Stimulated activated CD4-positive, alpha-beta T cell treated with anti-CD3 and anti-CD28 coated beads, Interleukin-4, amount 100 ng/mL, for 48 hours (primary cell): ENCODE results near the gene PAGR1.
A peak's percentile ranks its signal among the peaks of the same experiment; 100 is the strongest.
"Not testable (repeated sequence)": the region's sequence is repeated elsewhere in the genome, so short reads cannot be mapped to it uniquely, and the experiment has no call there.

Experiments used
- DNase-seq, 2 donors: peaks; one replicate each; pipeline ENCODE4 v3.0.0-alpha.2; 2020; ENCODE audit warnings: low read depth in 2 of 2

PAGR1 gene

DNA sequence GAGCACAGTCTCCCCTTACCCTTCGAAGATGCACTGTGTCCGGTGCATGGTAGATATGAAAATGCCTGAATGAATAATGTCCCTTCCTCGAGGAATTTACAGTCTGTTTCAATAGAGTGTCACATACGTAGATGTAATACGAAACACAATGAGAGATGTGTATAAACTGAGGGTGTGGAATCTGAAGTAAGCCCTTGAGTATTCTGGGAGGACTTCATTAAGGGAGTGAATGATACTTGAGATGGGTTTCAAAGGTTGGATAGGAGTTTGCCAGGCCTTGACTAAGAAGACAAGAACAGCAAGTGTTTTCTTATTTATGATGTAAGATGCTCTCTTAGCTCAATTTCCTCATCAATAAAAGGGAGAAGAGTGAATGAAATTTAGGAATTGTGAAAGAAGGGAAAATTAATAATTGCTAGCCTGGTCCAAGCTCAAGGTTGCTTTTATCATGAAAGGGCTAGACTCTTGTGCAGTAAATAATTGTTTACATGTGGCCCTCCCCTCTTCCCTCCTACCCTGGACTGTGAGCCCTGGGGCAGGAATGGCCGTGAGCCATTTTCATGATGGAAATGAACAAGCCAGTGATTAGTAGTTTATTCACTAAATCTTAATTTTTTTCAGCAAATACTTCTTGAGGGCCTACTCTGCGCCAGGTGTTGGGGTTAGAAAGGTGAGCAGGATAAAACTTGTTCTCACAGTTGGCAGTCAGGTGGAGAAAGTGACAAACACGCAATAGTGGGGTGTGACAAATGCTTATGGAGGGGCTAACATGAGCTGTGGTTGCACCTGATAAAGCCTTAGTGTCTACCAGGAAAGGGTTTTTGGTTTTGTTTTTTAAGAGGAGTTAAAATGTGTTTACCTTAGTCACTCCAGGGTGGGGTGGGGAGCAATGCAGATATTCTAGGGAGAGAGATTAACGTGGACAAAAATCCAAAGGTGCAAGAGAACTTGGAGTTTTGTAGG lies 23.8 kb upstream of the PAGR1 start:
- DNase-seq, result no peak

GRCh38 chr16:29793153-29793552 lies 22.8 kb upstream of the PAGR1 start:
- not testable (repeated sequence) for DNase-seq

DNA sequence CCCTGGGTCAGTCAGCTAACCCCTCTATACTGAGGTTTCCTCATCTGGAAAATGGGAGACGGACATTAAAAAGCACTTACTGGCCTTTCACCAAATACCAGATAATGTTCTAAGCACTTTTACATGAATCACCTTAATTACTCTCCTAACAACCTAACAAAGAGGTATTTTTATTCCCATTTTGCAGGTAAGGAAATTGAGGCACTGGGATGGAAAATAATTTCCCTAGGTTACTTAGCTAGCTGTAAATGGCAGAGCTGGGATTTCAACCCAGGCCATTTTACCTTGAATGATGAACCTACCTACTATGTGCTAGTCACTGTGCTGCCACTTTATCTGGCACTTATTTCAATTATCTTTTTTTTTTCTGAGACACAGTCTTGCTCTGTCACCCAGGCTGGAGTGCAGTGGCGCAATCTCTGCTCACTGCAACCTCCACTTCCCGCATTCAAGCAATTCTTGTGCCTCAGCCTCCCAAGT lies 21.7 kb upstream of the PAGR1 start:
- no peak for DNase-seq

GRCh38 chr16:29802416-29802935 lies 13.5 kb upstream of the PAGR1 start:
- DNase-seq, result no peak

DNA sequence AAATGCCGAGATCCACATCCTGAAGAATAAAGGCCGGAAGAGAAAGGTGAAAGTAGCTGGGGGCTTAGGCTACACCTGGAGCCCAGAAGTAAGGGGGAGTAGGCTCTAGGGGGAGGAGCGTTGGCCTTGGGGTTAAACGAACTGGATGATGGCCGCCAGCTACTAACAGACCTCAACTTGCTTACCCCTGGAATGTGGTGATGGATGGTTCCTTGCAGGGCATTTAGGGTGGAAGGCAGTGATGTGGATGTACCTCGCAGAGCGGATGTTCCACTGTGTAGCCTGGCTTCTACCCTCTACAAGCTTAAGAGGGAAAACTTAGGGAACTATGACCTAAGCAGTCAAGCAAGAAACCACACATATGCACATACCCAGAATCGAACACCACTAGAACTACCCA lies 11.9 kb upstream of the PAGR1 start:
- no peak for DNase-seq

- no peak for DNase-seq
Observed at GRCh38 chr16:29804455-29805231, 11.3 kb upstream of the PAGR1 start.

DNA sequence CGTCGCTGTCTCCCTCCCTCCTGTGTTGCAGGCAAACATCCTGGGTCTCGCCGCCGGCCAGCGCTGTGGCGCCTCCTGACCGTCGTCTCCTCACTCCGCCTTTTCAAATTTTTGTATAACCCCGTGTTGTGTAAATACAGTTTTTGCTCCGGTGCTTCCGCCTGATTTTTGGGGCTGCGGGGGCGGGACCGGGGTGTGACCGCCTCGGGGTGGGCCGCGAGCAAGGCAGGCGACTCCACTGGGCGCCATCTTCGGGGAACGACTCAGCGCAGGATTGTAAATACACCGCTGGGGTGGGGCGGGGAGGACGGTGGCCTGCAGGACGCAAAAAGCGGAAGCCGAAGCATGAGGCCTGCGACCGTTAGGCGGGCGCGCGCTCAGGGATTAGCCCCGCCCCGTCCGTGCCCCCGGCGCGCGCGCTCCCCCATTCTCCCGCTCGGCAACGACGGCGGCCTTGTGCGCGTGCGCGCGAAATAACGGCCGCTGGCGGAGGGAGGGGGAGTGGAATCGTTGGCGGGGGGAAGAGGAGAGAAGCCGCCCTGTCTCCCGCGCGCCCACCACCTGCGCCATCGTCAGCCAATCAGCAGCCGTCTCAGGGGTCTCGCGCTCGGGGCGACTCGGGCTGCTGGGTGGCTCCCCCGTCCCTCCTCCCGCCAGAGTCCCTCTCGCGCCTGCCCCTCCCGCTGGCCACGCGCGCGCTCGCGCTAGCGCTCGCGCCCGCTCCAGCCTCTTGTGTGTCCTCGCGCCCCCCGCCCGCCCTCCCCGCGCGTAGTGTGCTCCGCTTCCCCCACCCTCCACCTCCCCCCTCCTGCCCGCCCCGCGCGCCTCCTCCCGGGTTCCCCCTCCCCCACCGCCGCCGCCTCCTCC lies 10.5 kb upstream of the PAGR1 start:
- peak; percentile 96 to 97 for DNase-seq

GRCh38 chr16:29806099-29806579 lies 9.8 kb upstream of the PAGR1 start, which contains the start of gene MAZ:
Gene MAZ, plus strand, starts transcription at chr16:29806529. Its CDS starts 173 bp downstream, at chr16:29806702.
- DNase-seq, result no peak

DNA sequence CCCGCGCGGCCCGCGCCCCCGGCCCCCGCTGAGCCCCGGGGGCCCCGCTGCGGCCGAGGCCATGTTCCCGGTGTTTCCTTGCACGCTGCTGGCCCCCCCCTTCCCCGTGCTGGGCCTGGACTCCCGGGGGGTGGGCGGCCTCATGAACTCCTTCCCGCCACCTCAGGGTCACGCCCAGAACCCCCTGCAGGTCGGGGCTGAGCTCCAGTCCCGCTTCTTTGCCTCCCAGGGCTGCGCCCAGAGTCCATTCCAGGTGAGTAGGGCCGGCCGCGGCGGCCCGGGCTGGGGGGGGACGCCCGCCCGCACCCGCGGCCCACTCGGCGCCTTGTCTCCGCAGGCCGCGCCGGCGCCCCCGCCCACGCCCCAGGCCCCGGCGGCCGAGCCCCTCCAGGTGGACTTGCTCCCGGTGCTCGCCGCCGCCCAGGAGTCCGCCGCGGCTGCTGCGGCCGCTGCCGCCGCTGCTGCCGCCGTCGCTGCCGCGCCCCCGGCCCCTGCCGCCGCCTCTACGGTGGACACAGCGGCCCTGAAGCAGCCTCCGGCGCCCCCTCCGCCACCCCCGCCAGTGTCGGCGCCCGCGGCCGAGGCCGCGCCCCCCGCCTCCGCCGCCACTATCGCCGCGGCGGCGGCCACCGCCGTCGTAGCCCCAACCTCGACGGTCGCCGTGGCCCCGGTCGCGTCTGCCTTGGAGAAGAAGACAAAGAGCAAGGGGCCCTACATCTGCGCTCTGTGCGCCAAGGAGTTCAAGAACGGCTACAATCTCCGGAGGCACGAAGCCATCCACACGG lies 9.1 kb upstream of the PAGR1 start:
- peak in 1 of 2 donors; percentile 65 for DNase-seq

DNA sequence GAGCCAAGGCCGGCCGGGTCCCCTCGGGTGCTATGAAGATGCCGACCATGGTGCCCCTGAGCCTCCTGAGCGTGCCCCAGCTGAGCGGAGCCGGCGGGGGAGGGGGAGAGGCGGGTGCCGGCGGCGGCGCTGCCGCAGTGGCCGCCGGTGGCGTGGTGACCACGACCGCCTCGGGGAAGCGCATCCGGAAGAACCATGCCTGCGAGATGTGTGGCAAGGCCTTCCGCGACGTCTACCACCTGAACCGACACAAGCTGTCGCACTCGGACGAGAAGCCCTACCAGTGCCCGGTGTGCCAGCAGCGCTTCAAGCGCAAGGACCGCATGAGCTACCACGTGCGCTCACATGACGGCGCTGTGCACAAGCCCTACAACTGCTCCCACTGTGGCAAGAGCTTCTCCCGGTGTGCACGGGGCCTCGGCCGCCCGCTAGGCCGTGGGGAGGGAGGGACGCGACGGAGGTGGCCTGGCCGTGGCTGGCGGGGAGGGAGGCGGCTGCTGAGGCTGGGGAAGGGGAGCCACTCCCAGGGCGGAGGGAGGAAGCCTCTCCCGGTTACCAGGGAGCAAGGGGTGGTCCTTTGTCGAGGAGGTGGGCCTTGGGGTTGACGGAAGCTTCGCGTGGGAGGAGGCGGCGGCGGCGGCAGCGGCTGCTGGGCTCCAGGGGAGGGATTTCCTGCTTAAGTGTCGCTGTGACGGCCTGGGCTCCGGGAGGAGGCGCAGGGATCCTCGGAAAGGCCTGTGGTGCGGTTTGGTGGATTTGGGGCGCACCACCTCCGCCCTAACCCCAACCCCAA lies 8.3 kb upstream of the PAGR1 start:
- peak; percentile 76 to 88 for DNase-seq

DNA sequence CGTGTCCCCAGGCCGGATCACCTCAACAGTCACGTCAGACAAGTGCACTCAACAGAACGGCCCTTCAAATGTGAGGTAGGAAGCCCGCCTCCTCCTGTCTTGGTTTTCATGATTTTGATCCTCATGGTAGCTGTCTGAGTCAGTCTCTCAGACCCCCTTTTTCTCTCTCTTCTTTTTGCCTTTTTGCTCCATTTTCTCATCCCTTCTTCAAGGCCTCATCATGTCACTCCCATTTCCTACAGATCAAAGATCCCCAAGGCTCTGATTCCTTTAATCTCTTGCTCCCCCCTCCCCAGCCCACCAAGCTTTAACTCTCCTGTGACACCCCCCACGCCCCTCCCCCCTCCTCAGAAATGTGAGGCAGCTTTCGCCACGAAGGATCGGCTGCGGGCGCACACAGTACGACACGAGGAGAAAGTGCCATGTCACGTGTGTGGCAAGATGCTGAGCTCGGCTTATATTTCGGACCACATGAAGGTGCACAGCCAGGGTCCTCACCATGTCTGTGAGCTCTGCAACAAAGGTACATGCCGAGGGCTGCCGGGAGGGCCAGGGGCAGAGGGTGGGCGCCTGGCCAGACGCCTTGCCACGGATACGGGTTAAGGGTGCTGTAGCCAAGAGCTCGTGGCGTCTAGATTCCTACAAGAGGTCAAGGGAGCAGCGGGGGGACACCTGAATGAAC lies 7.6 kb upstream of the PAGR1 start:
- DNase-seq, result no peak

GRCh38 chr16:29809031-29809747 lies 6.8 kb upstream of the PAGR1 start:
- no peak for DNase-seq

GRCh38 chr16:29809850-29810698 lies 5.9 kb upstream of the PAGR1 start:
- DNase-seq, result no peak

GRCh38 chr16:29810699-29811169 lies 5.2 kb upstream of the PAGR1 start:
- no peak for DNase-seq

- DNase-seq, result peak in 1 of 2 donors; percentile 80
Observed at GRCh38 chr16:29811170-29811895, 4.6 kb upstream of the PAGR1 start.

DNA sequence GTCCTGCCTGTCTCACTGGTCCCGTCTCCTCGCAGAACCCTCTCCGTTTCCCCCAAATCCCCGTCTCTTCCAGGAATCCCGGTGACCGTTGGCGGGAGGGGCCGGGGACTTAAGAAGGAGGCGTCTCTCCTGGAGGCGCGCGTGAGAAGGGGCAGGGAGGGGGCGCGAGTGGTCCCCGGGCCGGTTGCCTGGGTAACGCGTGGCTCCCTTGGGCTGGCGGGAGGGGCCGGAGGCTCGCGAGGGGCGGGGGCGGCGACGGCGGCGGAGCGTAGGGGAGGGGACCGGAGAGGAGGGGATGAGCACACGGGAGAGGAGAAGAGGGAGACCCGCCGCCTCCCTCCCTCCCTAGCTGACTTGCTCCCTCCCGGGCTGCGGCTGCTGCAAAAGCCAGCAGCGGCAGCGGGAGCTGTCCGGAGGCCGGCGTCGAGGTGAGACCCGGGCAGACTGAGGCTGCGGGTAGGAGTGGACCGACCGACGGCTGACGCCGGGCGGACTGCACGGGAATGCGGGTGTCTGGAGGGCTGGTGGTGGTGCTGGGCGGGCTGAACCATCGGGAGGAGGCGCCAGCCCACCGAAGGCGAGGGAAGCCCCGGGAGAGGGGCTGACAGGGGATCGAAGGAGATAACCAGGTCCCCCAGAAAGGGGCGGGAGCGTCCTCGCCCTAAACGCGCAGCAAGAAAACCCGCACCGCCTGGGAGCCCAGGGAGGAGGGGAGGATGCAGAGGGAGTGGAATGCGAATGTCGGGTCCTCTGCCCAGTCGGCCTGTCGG lies 3.9 kb upstream of the PAGR1 start, which contains the start of gene PRRT2:
Gene PRRT2 (plus strand): TSS at position 298 of the 770 bp plus-strand sequence. CDS start 862 bp downstream, outside the sequence.
- DNase-seq, result no peak
